ENCODE results near the gene TEX55. TPM values are rescaled to one million over a fixed set of nuclear protein-coding genes. Genes with fewer than 3 reads are reported as not detected.
"Not testable (repeated sequence)": the region's sequence is repeated elsewhere in the genome, so short reads cannot be mapped to it uniquely, and the experiment has no call there.

TEX55 gene
- not detected for total RNA-seq

- DNase-seq (ENCODE audit: low spot score) = no peak
These were observed at the start of gene TEX55 for GRCh38 chr3:119145500-119146167. Gene TEX55, plus strand, starts transcription at chr3:119146165. Its CDS starts 25 bp downstream, at chr3:119146190.

- DNase-seq (ENCODE audit: low spot score) = no peak
These were observed 48.0 kb upstream of the TEX55 start for GRCh38 chr3:119098003-119098402.

GRCh38 chr3:119098619-119099222, 47.2 kb upstream of the TEX55 start:
- DNase-seq (ENCODE audit: low spot score) = no peak

- DNase-seq (ENCODE audit: low spot score) = no peak
These were observed 46.2 kb upstream of the TEX55 start for GRCh38 chr3:119099785-119100184.

GRCh38 chr3:119104031-119104430, 41.9 kb upstream of the TEX55 start:
- no peak for DNase-seq (ENCODE audit: low spot score)

GRCh38 chr3:119118330-119118729, 27.6 kb upstream of the TEX55 start:
- DNase-seq (ENCODE audit: low spot score) = not testable (repeated sequence)

- no peak for DNase-seq (ENCODE audit: low spot score)
These were observed 25.5 kb upstream of the TEX55 start for GRCh38 chr3:119120480-119120879.

- DNase-seq (ENCODE audit: low spot score) = no peak
These were observed 23.6 kb upstream of the TEX55 start for GRCh38 chr3:119122350-119122749.

- no peak for DNase-seq (ENCODE audit: low spot score)
These were observed 20.6 kb upstream of the TEX55 start for GRCh38 chr3:119125342-119125741.

GRCh38 chr3:119125742-119126504, 20.0 kb upstream of the TEX55 start:
- no peak for DNase-seq (ENCODE audit: low spot score)

- DNase-seq (ENCODE audit: low spot score) = not testable (repeated sequence)
These were observed 15.7 kb upstream of the TEX55 start for GRCh38 chr3:119130291-119130690.

- DNase-seq (ENCODE audit: low spot score) = not testable (repeated sequence)
These were observed 13.7 kb upstream of the TEX55 start for GRCh38 chr3:119132291-119132690.

GRCh38 chr3:119139360-119139759, 6.6 kb upstream of the TEX55 start:
- not testable (repeated sequence) for DNase-seq (ENCODE audit: low spot score)

- DNase-seq (ENCODE audit: low spot score) = no peak
These were observed 5.5 kb upstream of the TEX55 start for GRCh38 chr3:119140466-119140865.

GRCh38 chr3:119145128-119145499, 851 bp upstream of the TEX55 start:
- DNase-seq (ENCODE audit: low spot score) = no peak

- DNase-seq (ENCODE audit: low spot score) = no peak
These were observed 812 bp downstream of the TEX55 start for GRCh38 chr3:119146578-119147375.

GRCh38 chr3:119147494-119147893, 1.5 kb downstream of the TEX55 start:
- no peak for DNase-seq (ENCODE audit: low spot score)

- no peak for DNase-seq (ENCODE audit: low spot score)
These were observed 2.7 kb downstream of the TEX55 start for GRCh38 chr3:119148493-119149180.

- no peak for DNase-seq (ENCODE audit: low spot score)
These were observed 3.5 kb downstream of the TEX55 start for GRCh38 chr3:119149484-119149883.

- DNase-seq (ENCODE audit: low spot score) = no peak
These were observed 10.9 kb downstream of the TEX55 start for GRCh38 chr3:119156868-119157267.

GRCh38 chr3:119157971-119158370, 12.0 kb downstream of the TEX55 start:
- DNase-seq (ENCODE audit: low spot score) = no peak

Measured in mucosa of gallbladder (tissue), 1 donor.